ENCODE data around the gene HEPN1. TPM values are rescaled to one million over a fixed set of nuclear protein-coding genes. Genes with fewer than 3 reads are reported as not detected.
A peak's percentile ranks its signal among the peaks of the same experiment; 100 is the strongest.
"Not testable (repeated sequence)": the region's sequence is repeated elsewhere in the genome, so short reads cannot be mapped to it uniquely, and the experiment has no call there.

The HEPN1 gene
- total RNA-seq, 1 donor from 2014 or later: not detected

- DNase-seq (ENCODE audit: low spot score): no peak
These were observed 19.9 kb downstream of the HEPN1 start for GRCh38 chr11:124938970-124939369.

- DNase-seq (ENCODE audit: low spot score): no peak
These were observed 22.7 kb downstream of the HEPN1 start for GRCh38 chr11:124941703-124942102.

GRCh38 chr11:124942466-124943253, 23.6 kb downstream of the HEPN1 start:
- DNase-seq (ENCODE audit: low spot score): no peak

GRCh38 chr11:124943254-124943616, 24.2 kb downstream of the HEPN1 start:
- no peak for DNase-seq (ENCODE audit: low spot score)

DNA sequence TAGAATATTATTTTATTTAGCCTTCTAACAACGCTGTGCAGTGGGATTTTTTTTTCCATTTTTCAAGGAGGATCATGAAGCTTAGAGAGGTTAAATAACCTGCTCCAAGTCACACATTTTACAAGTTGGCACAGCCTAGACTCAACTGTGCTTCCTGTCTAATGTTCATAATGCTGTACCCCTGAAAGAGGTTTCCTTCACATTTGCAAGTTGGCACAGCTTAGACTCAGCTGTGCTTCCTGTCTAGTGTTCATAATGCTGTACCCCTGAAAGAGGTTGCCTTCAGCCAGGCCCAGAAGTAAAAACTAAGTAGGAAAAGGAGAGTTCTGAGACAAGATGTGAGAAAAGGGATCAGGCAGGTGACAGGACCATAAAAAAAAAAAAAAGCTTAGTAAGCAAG, 24.7 kb downstream of the HEPN1 start:
- no peak for DNase-seq (ENCODE audit: low spot score)

- no peak for DNase-seq (ENCODE audit: low spot score)
These were observed 25.5 kb downstream of the HEPN1 start for GRCh38 chr11:124944565-124944964.

DNA sequence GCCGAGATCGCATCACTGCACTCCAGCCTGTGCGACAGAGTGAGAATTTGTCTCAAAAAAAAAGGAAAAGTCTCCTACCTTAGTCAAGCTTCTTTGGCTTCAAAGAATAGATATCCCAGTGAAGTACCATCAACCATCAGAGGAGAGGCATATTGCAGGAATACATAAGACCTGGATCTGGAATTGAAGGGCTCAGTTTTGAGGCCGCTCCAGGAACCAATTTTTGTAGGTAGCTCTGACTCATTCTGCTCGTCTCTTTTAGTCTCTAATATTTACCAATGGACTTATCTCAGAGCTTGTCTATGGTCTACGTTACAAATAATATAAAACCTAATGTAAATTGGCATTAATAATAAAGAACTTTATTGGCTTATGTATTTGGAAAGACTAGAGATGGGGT, 26.8 kb downstream of the HEPN1 start:
- no peak for DNase-seq (ENCODE audit: low spot score)

GRCh38 chr11:124946735-124947141, 27.7 kb downstream of the HEPN1 start:
- DNase-seq (ENCODE audit: low spot score): no peak

DNA sequence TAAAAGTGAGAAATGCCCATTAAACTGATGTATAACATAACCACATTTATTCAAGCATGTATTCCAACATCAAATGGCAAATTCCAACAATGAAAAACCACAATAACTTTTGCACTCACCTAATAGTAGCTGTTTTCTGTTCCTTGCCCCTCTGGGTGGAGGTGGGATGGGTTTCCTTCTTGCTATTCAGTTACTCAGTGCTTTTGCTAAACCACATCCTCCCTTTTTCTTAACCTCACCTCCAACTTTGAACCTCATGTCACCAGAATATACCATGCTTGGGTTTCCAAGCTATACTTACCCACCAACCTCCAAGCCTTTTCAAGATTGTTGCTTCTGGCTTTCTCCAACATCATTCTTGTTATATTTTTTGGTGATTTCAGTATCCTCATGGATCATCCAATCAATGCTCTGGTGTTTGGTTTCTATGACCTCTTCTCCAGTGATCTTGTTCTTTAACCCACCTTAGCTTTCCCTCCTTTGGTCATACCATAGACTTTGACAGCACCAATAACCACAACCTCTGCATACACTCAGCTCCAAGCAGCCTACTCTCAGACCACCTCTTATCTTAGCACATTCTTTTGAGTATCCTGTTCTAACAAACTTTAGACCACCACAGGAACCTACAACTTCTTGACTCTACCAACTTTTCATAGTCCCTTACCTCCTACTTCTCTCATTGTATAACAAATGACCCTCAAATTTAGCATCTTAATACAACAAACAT, 31.7 kb downstream of the HEPN1 start:
- no peak for DNase-seq (ENCODE audit: low spot score)

- DNase-seq (ENCODE audit: low spot score): no peak
These were observed 32.3 kb downstream of the HEPN1 start for GRCh38 chr11:124951341-124951740.

GRCh38 chr11:124953753-124954589, 34.9 kb downstream of the HEPN1 start, which contains the start of gene CCDC15:
TSS of gene CCDC15 (plus strand) at chr11:124954202. CDS start at chr11:124954733, 531 bp downstream.
- DNase-seq (ENCODE audit: low spot score): peak; percentile 98

DNA sequence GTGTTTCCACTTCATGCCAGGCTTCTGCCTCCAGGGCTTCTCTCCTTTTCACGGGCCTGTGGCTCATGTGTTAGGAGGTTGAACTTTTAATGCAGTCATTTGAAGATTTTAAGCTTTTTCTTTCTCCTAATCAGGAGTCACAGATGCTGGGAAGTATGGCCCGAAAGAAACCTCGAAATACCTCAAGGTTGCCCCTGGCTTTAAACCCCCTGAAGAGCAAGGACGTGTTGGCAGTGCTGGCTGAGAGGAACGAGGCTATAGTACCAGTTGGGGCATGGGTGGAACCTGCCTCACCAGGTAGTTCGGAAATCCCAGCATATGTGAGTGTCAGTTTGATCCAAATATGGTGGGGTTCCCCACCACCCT, 35.5 kb downstream of the HEPN1 start:
- no peak for DNase-seq (ENCODE audit: low spot score)

GRCh38 chr11:124955035-124955434, 36.0 kb downstream of the HEPN1 start:
- DNase-seq (ENCODE audit: low spot score): no peak

GRCh38 chr11:124961972-124962609, 43.0 kb downstream of the HEPN1 start:
- no peak for DNase-seq (ENCODE audit: low spot score)

DNA sequence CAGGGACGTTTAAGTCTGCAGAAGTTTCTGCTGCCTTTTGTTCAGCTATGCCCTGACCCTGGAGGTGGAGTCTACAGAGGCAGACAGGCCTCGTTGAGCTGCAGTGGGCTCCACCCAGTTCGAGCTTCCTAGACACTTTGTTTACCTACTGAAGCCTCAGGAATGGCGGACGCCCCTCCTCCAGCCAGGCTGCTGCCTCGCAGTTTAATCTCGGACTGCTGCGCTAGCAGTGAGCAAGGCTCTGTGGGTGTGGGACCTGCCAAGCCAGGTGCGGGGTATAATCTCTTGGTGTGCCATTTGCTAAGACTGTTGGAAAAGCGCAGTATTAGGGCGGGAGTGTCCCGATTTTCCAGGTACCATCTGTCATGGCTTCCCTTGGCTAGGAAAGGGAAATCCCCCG, 49.1 kb downstream of the HEPN1 start:
- not testable (repeated sequence) for DNase-seq (ENCODE audit: low spot score)

Other genes with a start within 250 kb of the HEPN1 start
- 28.2 TPM for gene SIAE, start 245.5 kb upstream of the HEPN1 start, total RNA-seq
- 4.0 TPM for gene SPA17, start 245.3 kb upstream of the HEPN1 start, total RNA-seq
- 4.0 TPM for gene NRGN, start 179.3 kb upstream of the HEPN1 start, total RNA-seq
- gene VSIG2, start 167.0 kb upstream of the HEPN1 start, total RNA-seq: 2.0 TPM
- gene ESAM, start 157.0 kb upstream of the HEPN1 start, total RNA-seq: 84.0 TPM
- 11.3 TPM for gene MSANTD2, start 118.8 kb upstream of the HEPN1 start, total RNA-seq
- gene ROBO3, start 53.8 kb upstream of the HEPN1 start, total RNA-seq: 14.8 TPM
- 70.9 TPM for gene ROBO4, start 21.4 kb upstream of the HEPN1 start, total RNA-seq
- gene HEPACAM, start 16.8 kb downstream of the HEPN1 start, total RNA-seq: 33.4 TPM
- gene CCDC15, start 35.0 kb downstream of the HEPN1 start, total RNA-seq: 0.93 TPM
- 17.5 TPM for gene SLC37A2, start 144.1 kb downstream of the HEPN1 start, total RNA-seq
- 24.6 TPM for gene TMEM218, start 192.4 kb downstream of the HEPN1 start, total RNA-seq
- gene PKNOX2, start 245.5 kb downstream of the HEPN1 start, total RNA-seq: 2.6 TPM

Data from mesenteric fat pad (tissue), 1 donor.